Mucosa of rectum (tissue), 2 donors: ENCODE data around the gene ATN1.
A peak's percentile ranks its signal among the peaks of the same experiment; 100 is the strongest.

ENCODE experiments used
- H3K27ac ChIP-seq, 2 donors: one replicate each; pipeline ENCODE4 v1.7.0; 2013; ENCODE audit warnings: inconsistent platforms in 2 of 2, low read depth in 2 of 2, low read length in 2 of 2
- H3K27me3 ChIP-seq, 2 donors: one replicate each; pipeline ENCODE4 v1.7.0; 2013; ENCODE audit warnings: low read length in 2 of 2; ENCODE audit not compliant: control insufficient read depth in 2 of 2, insufficient read depth in 2 of 2
- H3K36me3 ChIP-seq, 2 donors: one replicate each; pipeline ENCODE4 v1.7.0; 2013; ENCODE audit warnings: low read length in 2 of 2; ENCODE audit not compliant: control insufficient read depth in 2 of 2, insufficient read depth in 2 of 2
- H3K4me1 ChIP-seq, 2 donors: one replicate each; pipeline ENCODE4 v1.7.0; 2013; ENCODE audit warnings: low read length in 2 of 2, mild to moderate bottlenecking in 1 of 2; ENCODE audit not compliant: control insufficient read depth in 2 of 2, insufficient read depth in 2 of 2
- H3K4me3 ChIP-seq, 2 donors: one replicate each; pipeline ENCODE4 v1.7.0; 2013; ENCODE audit warnings: low read length in 2 of 2
- H3K9ac ChIP-seq, 2 donors: one replicate each; pipeline ENCODE4 v1.7.0; 2013; ENCODE audit warnings: low read length in 2 of 2, low read depth in 1 of 2, mild to moderate bottlenecking in 1 of 2
- H3K9me3 ChIP-seq, 2 donors: one replicate each; pipeline ENCODE4 v1.7.0; 2013; ENCODE audit warnings: low read length in 2 of 2; ENCODE audit not compliant: control insufficient read depth in 2 of 2
- donor health status: healthy.
- donor health status: Normal muscosa, but diverticular disease.

The ATN1 gene

DNA sequence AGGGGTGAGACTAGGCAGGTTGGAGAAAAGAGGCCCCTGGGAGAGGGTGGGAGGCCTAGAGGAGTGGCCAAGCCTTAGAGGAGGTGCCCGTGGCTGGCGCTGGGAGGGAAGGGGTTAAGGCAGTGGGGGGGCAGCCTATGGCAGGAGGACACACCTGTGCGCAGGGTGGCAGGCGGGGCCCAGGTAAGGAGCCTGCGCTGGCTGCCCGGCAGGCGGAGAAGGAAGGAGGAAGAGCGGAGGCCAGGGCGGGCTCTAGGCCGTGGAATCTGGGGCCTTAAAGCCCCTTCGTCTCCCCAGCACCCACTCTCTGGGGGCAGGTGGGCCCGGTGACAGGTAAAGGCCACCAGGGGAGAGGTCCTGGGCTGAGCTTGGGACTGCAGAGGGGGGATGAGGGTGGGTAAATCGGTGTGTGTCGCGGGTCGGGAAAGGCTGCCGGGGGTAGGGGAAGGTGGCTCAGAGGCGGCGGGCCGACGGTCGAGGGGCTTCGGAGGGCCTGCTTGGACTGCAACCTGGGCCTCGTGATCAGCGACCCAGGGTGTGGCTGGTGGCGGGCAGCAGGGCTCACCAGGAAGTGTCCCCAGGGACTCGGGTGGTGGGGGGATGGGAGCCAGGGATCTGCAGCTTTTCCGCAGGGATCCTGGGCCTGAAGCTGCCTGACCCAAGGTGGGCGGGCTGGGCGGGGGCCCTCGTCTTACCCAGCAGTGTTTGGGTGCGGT, 35.4 kb downstream of the ATN1 start:
- Histone ChIP-seq H3K36me3 (peaks cover 26 to 29% of the 10 kb centered on the region in 2 donors), H3K9me3 (no peaks in the 10 kb centered on the region), H3K4me3 (peak overlapping the region; percentile 72 to 91), H3K27ac (peak overlapping the region; percentile 98 to 99), H3K4me1 (peaks cover 61 to 63% of the 10 kb centered on the region in 2 donors), H3K9ac (peak overlapping the region; percentile 89 to 99), H3K27me3 (no peaks in the 10 kb centered on the region)

DNA sequence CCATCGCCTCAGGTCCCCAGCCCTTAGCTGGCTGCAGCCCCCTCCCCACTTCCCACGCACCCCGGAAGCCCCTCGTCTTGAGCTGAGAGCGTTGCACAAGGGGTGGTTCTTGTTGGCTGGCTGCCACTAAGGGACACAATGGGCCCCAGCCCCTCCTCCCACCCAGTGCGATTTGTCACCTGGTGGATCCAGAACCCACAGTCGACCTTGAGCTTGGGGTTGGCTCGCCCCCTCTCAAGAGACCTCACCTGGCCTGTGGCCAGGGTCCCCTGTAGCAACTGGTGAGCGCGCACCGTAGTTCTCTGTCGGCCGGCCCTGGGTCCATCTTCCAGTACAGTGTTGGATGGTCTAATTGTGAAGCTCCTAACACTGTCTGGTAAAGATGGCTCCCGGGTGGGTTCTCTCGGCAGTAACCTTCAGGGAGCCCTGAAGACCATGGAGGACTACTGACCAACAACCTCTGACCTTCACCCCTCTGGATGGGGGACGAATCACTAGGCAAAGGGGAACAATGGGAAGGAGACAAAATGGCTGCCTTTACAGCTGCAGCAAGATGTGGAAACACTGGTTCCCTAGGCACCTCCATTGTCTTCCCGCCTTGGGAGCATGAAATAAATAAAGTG, 36.1 kb downstream of the ATN1 start:
- Histone ChIP-seq H3K4me3 (peak overlapping the region; percentile 72 to 91), H3K9ac (peak overlapping the region; percentile 86 to 99), H3K4me1 (peaks cover 64 to 65% of the 10 kb centered on the region in 2 donors), H3K27me3 (no peaks in the 10 kb centered on the region), H3K9me3 (no peaks in the 10 kb centered on the region), H3K36me3 (peaks cover 33 to 34% of the 10 kb centered on the region in 2 donors), H3K27ac (peak overlapping the region; percentile 98 to 99)

GRCh38 chr12:6964605-6965025, 36.9 kb downstream of the ATN1 start:
- no peaks in the 10 kb centered on the region for H3K27me3 ChIP-seq
- peak overlapping the region; percentile 86 to 99 for H3K9ac ChIP-seq
- peak overlapping the region; percentile 72 to 91 for H3K4me3 ChIP-seq

DNA sequence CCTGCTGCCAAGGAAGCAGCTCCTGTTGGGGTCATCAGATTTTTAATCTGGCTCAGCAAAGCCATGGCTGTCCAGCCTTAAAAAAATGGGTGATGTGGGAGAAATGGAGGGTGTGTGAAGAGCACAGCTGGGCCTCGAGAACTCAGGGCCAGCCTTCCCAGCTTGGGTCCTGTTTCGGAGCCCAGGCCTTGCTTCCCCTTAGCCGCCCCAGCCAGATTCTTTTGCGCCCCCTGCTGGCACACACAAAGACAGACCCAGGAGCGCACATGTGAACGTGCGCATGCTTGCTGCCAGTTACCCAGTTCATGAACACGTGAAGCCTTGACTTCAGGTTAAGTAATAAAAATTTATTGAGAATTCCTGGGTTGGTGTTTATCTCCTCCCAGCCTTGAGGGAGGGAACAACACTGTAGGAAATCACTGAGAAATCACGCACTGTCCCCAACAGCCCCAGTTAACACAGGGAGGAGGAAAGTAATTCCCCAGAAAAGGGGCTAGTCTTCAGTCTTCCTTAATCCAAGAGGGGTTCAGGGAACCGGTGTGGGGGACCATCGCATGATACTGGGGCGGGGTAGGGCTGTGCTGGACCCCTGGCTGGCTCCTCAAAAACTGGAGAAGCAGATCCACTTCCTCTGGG, 37.4 kb downstream of the ATN1 start:
- H3K27me3 ChIP-seq, result no peaks in the 10 kb centered on the region
- peak overlapping the region; percentile 98 to 99 for H3K27ac ChIP-seq
- no peaks in the 10 kb centered on the region for H3K9me3 ChIP-seq
- H3K4me1 ChIP-seq, result peaks cover 63 to 68% of the 10 kb centered on the region in 2 donors
- H3K4me3 ChIP-seq, result peak overlapping the region; percentile 72 to 91
- peak overlapping the region; percentile 86 to 99 for H3K9ac ChIP-seq
- peaks cover 35% of the 10 kb centered on the region in 2 donors for H3K36me3 ChIP-seq

More at GRCh38 chr12:6964605-6965025, 36.9 kb downstream of the ATN1 start:
- no peaks in the 10 kb centered on the region for H3K9me3 ChIP-seq
- H3K27ac ChIP-seq, result peak overlapping the region; percentile 98 to 99
- peaks cover 68% of the 10 kb centered on the region in 2 donors for H3K4me1 ChIP-seq
- peaks cover 35% of the 10 kb centered on the region in 2 donors for H3K36me3 ChIP-seq

GRCh38 chr12:6965714-6966113, 38.0 kb downstream of the ATN1 start:
- peak overlapping the region; percentile 85 to 98 for H3K27ac ChIP-seq
- H3K9me3 ChIP-seq, result no peaks in the 10 kb centered on the region
- H3K4me3 ChIP-seq, result peak overlapping the region in 1 of 2 donors; percentile 47
- peaks cover 57 to 63% of the 10 kb centered on the region in 2 donors for H3K4me1 ChIP-seq
- peak overlapping the region; percentile 33 to 99 for H3K9ac ChIP-seq
- H3K36me3 ChIP-seq, result peaks cover 35% of the 10 kb centered on the region in 2 donors
- H3K27me3 ChIP-seq, result no peaks in the 10 kb centered on the region

- no peak overlapping the region for H3K4me3 ChIP-seq
- H3K9ac ChIP-seq, result no peak overlapping the region
- peaks cover 35% of the 10 kb centered on the region in 2 donors for H3K36me3 ChIP-seq
- no peaks in the 10 kb centered on the region for H3K27me3 ChIP-seq
- H3K9me3 ChIP-seq, result no peaks in the 10 kb centered on the region
- H3K4me1 ChIP-seq, result peaks cover 52 to 58% of the 10 kb centered on the region in 2 donors
- peak overlapping the region in 1 of 2 donors; percentile 26 for H3K27ac ChIP-seq
These were observed 38.6 kb downstream of the ATN1 start for GRCh38 chr12:6966351-6966750.

DNA sequence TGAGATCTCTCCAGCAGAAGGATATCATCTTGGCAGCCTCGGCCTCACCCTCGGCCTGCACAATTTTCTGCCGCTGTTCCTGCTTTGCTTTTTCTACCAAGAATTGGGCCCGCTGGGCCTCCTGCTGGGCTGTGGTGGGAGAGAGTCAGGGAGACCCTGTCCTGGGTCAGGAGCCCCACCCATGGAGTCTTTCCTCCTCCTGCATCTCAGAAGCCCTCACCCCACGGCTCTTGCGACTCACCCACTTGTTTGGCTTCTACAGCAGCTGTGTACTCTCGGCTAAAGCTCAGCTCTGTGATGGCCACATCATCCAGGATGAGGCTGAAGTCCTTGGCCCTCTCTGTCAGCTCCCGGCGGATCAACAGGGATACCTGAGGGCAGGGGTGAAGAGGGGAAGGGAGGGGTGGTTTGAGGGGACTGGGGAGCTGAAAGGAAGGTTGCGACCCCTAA, 39.9 kb downstream of the ATN1 start:
- Histone ChIP-seq H3K4me3 (no peak overlapping the region), H3K9ac (no peak overlapping the region), H3K4me1 (peaks cover 44 to 51% of the 10 kb centered on the region in 2 donors), H3K36me3 (peaks cover 35% of the 10 kb centered on the region in 2 donors), H3K9me3 (no peaks in the 10 kb centered on the region), H3K27me3 (no peaks in the 10 kb centered on the region), H3K27ac (peak overlapping the region in 1 of 2 donors; percentile 20)

- Histone ChIP-seq H3K9me3 (no peaks in the 10 kb centered on the region), H3K27me3 (no peaks in the 10 kb centered on the region), H3K4me1 (peaks cover 44 to 48% of the 10 kb centered on the region in 2 donors), H3K4me3 (peak overlapping the region in 1 of 2 donors; percentile 1), H3K36me3 (peaks cover 35% of the 10 kb centered on the region in 2 donors), H3K9ac (no peak overlapping the region), H3K27ac (peak overlapping the region in 1 of 2 donors; percentile 44)
These were observed 40.7 kb downstream of the ATN1 start for GRCh38 chr12:6968426-6968825.

DNA sequence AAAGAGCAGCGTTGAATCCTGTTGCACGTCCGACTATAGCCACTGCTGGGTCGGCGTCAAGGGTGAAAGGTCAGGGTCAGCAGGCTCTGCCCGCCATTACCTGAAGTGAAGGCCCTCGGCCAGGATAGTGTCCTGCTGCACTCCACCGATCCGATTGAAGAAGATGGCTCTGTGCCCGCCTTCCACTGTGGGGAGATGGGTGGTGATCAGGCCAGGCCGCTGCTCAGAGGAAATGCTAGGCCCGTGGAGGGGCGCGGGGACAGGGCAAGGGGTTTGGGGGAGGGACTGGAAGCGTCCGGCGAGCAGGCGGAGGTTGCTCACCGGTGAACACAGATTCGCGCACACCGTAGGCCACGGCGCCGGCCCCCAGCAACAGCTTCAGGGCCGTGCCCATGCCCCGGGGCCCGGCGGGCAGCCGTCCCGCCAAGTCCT, 42.4 kb downstream of the ATN1 start:
- peak overlapping the region; percentile 77 to 100 for H3K4me3 ChIP-seq
- H3K36me3 ChIP-seq, result peaks cover 47 to 48% of the 10 kb centered on the region in 2 donors
- peak overlapping the region; percentile 71 to 89 for H3K27ac ChIP-seq
- H3K9me3 ChIP-seq, result no peaks in the 10 kb centered on the region
- H3K9ac ChIP-seq, result peak overlapping the region; percentile 93 to 94
- H3K4me1 ChIP-seq, result peaks cover 34 to 37% of the 10 kb centered on the region in 2 donors
- H3K27me3 ChIP-seq, result no peaks in the 10 kb centered on the region
